ENCODE data around the gene MKNK1. TPM values are rescaled to one million over a fixed set of nuclear protein-coding genes. Genes with fewer than 3 reads are reported as not detected.

Gene MKNK1
- total RNA-seq, 2 donors from 2014 or later = 22.1 to 25.0 TPM

GRCh38 chr1:46515576-46515975 lies 88.5 kb downstream of the MKNK1 start:
- Histone ChIP-seq H3K9me3 (no peaks in the 10 kb centered on the region), H3K27me3 (no peaks in the 10 kb centered on the region)

GRCh38 chr1:46513536-46513935 lies 90.5 kb downstream of the MKNK1 start:
- Histone ChIP-seq H3K9me3 (no peaks in the 10 kb centered on the region), H3K27ac (no peak overlapping the region), H3K27me3 (no peaks in the 10 kb centered on the region), H3K36me3 (no peaks in the 10 kb centered on the region), H3K4me3 (no peak overlapping the region), H3K4me1 (no peaks in the 10 kb centered on the region)
- no peak for DNase-seq (ENCODE audit: low spot score)
- no peak for TF ChIP-seq CTCF (IDR thresholded peaks at IDR 0.05)

More at GRCh38 chr1:46515576-46515975, 88.5 kb downstream of the MKNK1 start:
- TF ChIP-seq CTCF (IDR thresholded peaks at IDR 0.05) = no peak
- Histone ChIP-seq H3K4me1 (no peaks in the 10 kb centered on the region), H3K27ac (no peak overlapping the region), H3K36me3 (no peaks in the 10 kb centered on the region), H3K4me3 (no peak overlapping the region)
- no peak for DNase-seq (ENCODE audit: low spot score)

DNA sequence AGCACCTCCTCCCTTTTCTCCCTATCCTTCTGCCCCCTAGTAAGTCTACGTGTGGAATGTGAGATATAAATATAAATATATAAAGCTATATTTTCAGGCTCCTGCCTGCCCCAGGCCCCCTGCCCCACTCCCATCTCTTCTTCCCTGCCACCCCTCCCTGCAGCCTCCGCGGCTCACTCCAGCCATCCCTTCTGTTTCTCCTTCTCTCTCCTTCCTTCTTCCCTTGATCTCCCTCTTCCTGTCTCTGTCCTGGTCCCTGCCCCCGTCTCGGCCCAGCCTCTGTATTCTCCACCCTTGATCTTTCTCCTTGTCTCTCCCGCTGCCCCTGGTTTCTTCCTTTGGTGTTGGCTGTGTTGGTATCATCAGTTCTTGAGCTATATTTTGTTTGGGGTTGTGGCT lies 91.3 kb downstream of the MKNK1 start:
- no peak for TF ChIP-seq CTCF (IDR thresholded peaks at IDR 0.05)
- H3K27me3 ChIP-seq = no peaks in the 10 kb centered on the region
- no peak for DNase-seq (ENCODE audit: low spot score)
- no peak overlapping the region for H3K4me3 ChIP-seq
- no peaks in the 10 kb centered on the region for H3K4me1 ChIP-seq
- H3K36me3 ChIP-seq = no peaks in the 10 kb centered on the region
- H3K9me3 ChIP-seq = no peaks in the 10 kb centered on the region
- no peak overlapping the region for H3K27ac ChIP-seq

- Histone ChIP-seq H3K4me3 (no peak overlapping the region), H3K27me3 (no peaks in the 10 kb centered on the region), H3K4me1 (no peaks in the 10 kb centered on the region), H3K27ac (no peak overlapping the region), H3K36me3 (no peaks in the 10 kb centered on the region), H3K9me3 (no peaks in the 10 kb centered on the region)
- TF ChIP-seq CTCF (IDR thresholded peaks at IDR 0.05) = no peak
- DNase-seq (ENCODE audit: low spot score) = no peak
These were observed 91.8 kb downstream of the MKNK1 start for GRCh38 chr1:46512135-46512791.

DNA sequence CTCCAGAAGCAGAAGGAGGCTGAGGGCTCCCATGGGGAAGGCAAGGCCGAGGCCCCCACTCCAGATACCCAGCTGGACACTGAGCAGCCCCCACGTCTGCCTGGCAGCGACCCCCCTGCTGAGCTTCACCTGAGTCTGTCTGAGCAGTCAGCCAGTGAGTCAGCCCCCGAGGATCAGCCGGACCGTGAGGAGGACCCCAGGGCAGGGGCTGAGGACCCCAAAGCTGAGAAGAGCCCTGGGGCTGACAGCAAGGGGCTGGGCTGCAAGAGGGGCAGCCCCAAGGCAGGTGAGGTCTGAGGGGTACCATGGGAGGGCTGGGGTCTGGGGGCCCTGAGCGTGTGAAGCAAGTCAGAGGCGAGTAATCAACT lies 93.1 kb downstream of the MKNK1 start:
- H3K36me3 ChIP-seq = no peaks in the 10 kb centered on the region
- TF ChIP-seq CTCF (IDR thresholded peaks at IDR 0.05) = no peak
- no peak overlapping the region for H3K27ac ChIP-seq
- no peak for DNase-seq (ENCODE audit: low spot score)
- no peak overlapping the region for H3K4me3 ChIP-seq
- no peaks in the 10 kb centered on the region for H3K4me1 ChIP-seq
- no peaks in the 10 kb centered on the region for H3K9me3 ChIP-seq
- no peaks in the 10 kb centered on the region for H3K27me3 ChIP-seq
